CD4-positive, alpha-beta T cell treated with Interleukin-10 for 1 hour (primary cell): ENCODE measurements around the gene SMPDL3B.

Source experiments
- DNase-seq: peaks from one replicate; pipeline ENCODE4 v3.0.0-alpha.2; 2020

Gene SMPDL3B, protein sequence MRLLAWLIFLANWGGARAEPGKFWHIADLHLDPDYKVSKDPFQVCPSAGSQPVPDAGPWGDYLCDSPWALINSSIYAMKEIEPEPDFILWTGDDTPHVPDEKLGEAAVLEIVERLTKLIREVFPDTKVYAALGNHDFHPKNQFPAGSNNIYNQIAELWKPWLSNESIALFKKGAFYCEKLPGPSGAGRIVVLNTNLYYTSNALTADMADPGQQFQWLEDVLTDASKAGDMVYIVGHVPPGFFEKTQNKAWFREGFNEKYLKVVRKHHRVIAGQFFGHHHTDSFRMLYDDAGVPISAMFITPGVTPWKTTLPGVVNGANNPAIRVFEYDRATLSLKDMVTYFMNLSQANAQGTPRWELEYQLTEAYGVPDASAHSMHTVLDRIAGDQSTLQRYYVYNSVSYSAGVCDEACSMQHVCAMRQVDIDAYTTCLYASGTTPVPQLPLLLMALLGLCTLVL

DNA sequence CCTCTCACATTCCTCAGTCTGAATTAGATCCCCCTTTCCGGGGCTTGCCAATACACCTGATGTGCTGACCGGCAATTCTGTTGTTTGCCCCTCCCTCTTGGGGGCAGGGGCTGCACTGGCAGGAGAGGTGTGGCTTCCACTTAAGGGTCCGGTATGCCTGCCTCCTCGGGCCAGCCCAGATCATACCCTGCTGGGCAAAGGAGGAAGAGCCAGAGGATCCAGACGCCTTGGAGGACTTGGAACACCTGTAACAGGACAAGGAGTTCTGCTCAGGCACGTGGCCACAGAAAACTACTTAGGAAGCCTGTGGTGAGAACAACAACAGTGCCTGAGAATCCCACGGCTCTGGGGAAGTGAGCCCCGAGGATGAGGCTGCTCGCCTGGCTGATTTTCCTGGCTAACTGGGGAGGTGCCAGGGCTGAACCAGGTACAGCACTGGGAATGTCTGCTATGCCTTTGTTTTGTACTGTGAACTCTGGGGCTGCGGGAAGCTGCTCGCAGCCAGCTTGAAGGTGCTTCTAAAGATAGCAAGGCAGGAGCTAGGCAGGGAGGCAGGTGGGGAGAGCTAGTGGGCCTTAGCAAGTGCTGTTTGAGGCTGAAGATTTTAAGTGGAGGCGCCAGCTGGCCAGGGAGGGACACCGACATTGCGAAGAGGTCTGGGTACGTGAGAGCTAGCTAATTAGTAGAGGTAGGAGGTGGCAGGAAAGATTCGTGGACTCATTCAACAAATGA is at the start of gene SMPDL3B:
Gene SMPDL3B (plus strand): TSS at position 183 of the 732 bp plus-strand sequence. CDS start 184 bp downstream, at position 367.
- no peak for DNase-seq

DNA sequence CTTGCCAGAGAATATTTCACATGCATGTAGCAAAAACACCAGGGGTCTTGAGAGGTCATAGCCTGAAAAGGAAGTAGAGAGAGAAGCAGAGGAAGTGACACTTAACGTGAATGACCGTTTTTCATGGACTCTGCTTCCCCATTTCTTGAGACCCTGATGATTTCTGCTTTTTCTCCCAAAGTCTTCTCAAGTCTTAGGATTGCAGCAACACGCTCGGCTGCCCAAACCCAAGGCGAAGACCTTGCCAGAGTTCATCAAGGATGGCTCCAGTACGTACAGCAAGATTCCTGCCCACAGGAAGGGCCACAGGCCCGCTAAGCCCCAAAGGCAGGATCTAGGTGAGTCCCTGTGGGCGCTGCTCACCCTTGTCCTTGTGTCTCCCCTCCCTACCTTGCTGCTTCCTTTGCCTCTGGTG is 49.7 kb upstream of the SMPDL3B start:
- DNase-seq, result no peak

DNA sequence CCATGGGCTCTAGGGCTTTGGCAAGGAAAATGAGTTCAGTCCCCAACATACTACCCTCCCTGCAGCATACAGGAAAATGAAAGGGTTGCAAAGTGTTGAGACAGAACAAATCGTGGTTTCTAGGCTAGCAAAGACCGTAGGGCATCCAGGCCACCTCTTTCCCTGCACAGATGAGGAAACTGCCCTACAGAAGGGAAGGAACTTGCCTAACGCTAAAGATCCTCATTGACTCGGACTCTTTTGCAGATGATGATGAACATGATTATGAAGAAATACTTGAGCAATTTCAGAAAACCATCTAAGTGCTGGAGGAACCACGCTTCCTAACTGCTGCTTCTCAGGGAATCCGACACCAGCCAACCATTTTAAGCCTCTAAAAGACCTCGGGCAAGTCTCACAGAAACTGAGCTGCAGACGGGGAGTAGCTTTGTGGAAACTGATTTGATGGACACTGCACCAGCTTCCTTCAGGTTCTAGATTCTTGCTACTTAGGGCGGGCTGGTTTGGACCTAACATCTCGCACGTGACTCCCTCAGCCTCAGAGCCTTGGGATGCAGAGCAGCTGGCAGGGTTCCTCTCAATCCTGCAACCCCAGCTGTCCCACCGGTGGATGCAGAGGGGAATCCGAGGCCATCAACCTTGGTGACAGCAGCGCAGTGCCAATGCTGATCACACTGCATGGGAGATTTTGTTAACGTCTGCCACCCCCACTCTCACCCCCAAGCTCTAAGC is 49.0 kb upstream of the SMPDL3B start:
- DNase-seq, result no peak

DNA sequence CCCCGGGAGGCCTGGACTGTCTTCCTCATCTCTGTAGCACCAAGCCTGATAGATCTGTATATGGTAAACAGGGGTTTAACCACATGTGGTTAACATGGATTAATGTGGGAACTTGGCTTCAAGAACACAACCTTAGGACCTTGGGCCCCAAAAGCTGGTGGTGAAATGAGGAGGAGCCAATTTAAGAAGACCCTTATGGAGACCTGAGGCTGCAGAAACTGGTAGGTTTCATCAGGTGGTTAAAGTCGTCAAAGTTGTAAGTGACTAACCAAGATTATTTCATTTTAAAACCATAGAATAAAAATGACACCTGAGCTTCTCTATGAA is 48.5 kb upstream of the SMPDL3B start:
- DNase-seq, result no peak

DNA sequence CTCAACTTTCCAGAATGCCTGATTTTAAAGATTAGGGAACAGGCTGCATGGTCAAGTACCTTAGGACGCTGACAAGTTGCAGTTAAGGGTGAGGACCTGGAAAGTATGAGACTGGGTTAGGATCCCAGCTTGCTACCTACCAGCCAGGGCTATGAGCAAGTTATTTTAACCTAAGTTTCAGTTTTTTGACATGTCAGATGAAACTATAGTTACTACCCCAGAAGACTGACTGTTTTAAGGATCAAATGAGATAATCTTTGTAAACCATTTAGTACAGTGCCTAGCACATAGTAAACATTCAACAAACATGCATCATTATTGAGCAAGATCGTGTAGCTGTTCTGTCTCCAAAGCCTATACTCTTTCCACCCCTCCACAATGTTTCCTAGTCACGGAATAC is 48.1 kb upstream of the SMPDL3B start:
- DNase-seq, result no peak

DNA sequence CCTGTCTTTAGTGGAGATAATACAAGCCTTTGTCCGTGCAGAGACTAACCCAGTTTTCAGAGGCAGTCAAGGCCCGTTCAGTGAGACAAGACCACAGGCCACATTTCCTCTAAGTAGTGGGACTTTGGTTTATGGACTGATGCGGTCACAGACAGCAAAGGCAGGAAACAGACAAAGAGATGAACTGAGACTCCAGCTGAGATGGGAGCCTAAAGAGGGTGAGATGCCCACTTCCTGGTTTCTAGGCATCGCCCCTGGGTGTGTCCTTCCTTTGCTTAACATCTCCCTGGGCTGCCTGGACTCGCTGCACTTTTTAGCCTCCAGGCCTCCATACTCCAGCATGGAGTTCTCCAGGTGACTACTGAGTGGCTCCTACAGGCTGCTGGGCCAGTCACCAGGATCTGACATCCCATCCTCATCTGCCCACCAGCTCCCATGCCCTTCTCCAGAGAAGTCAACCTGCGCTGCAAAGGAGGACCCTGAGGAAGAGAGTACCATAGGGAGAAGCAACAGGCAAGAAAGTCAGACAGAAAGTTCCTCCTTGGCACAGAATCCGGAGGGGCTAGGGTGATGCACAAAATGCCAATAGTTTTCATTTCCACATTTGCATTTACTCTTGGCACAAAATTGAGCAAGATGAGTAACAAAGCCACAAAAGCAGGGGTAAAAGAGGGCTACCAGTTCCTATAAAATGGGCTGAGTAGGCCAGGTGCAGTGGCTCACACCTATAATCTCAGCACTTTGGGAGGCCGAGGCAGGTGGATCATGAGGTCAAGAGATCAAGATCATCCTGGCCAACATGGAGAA is 47.4 kb upstream of the SMPDL3B start:
- DNase-seq, result peak; percentile 72

DNA sequence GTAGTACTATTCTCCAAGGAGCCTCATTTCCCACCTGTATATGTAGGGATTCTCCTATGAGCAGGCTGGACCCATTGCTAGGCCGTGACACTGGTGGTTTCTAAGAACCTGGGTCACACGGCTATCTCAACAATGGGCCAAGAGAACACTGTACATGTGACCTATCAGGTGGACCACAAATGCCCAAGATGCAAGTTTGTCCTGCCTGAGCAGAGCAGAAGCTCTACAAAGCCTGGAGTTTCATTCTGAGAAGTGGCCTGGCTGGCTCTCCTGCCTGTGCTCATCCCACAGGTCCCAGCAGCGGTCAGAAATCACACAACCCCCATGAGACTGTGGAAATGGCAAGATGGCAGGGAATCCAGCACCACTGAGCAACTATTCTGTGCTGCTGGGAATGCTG is 45.3 kb upstream of the SMPDL3B start:
- no peak for DNase-seq

DNA sequence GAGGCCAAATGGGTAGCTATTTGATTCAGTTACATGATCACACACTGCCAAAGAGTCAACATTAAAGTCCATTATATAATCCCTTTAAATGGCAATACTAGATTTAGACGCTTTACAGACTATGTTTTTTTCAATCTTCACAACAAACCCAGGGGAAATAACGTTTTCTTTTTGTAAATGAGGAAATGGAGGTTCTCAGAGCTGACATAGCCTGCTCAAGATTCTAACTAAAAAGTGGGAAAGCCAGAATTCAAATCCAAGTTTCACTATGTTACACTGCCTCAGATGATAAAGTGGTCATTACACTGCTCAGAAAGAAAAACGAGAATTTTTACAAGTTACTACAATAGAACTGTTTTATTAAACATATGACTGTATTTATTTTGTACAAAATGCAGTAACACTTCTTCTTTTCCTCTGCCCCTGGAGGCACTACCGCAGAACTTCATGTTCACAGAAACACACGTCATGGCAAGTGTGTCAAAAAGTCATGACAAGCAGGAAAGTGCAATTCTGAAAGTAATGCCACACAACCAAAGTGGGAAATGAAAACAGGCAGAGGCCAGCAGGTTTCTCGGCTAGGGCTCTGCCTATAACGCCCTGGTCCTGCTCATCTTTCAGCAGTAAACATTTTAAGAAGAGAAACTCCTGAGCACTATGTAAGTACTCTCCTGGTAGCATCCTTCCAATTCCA is 43.5 kb upstream of the SMPDL3B start:
- peak; percentile 71 for DNase-seq

DNA sequence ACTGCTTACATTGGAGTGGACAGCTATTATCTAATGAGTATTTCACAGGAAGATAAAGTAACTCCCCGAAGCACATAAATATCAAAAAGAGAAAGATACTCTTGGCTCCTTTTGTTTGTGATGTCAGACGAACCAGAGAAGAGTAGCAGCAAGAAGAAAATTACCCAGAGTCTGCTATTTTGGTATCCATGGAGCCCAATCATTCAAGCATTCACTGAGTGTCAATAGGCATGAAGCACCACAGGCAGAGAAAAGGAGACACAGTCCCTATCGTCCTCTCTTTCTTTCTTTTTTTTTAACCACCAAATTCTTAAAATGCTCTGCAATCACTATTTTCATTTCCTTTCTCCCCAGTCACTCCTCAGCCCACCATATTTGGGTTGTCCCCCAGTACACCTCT is 40.3 kb upstream of the SMPDL3B start:
- DNase-seq, result no peak

DNA sequence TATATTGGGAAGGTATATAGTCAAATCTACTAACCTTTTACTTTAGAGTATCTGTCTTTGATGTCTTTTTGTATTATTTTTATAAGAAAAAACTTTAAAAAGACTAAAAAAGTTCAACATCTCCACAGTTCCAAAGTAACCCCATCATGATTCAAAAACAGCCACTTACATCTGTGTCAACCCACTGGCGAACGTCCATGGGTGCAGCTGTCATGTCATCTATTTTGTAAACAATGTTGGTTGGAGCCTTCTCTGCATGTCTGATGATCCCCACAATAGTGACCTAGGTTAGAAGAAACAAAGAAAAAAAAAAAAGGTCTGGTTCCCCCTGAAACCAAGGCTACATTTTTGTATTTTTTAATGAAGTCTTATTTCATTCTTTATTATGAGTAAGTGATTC is 28.0 kb upstream of the SMPDL3B start:
- DNase-seq, result no peak

DNA sequence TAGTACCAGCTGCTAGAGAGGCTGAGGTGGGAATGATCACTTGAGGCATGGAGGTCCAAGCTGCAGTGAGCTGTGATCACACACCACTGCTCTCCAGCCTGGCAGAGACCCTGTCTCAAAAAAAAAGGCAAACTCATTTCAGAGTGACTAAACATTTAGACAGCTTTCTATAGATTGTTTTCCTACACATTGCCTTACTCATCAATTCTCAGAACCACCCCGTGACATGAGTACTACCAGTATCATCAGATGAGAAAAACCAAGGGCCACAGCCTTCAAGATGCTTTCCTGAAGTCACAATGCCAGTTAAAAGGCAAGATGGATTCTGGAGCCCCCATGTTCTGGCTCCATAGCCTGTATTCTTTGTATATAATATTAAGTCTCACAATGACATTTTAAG is 22.4 kb upstream of the SMPDL3B start:
- DNase-seq, result no peak

DNA sequence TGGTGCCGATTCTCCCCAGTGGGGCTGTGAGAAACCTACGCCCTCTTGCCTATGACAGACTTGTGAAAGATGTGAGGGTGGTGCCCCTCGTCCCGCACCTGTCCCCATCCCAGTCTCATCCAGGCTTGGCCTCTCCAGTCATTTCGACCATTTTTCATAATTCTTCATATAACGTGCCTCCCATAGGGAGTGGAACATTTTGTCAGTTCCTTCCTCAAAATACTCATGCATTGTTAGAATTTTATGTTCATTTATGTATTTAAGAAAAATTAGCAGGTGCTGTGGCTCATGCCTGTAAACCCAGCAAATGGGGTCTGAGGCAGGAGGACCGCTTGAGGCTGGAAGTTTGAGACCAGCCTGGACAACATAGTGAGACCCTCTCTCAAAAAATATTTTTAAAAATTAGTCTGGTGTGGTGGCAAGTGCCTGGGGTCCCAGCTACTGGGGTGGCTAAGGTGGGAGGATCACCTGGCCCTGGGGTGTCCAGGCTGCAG is 19.7 kb upstream of the SMPDL3B start:
- no peak for DNase-seq

DNA sequence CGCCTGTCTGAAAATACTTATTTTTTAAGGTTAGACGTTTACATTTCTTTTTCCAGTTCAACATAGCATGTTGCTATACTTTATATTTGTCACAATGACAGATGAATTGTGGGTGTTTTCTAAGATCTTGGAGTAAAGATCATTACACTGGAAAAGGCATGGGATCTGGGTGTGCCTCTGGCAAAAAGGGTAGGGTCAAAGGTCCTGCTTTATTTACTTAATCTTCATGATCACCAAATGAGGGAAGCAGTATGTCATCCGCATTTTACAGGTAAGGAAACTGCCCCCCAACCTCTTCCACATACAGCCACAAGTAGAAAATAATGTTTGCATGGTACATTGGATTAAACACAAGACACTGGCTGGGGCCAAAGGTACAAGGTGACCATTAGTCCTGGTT is 12.5 kb upstream of the SMPDL3B start:
- DNase-seq, result no peak

DNA sequence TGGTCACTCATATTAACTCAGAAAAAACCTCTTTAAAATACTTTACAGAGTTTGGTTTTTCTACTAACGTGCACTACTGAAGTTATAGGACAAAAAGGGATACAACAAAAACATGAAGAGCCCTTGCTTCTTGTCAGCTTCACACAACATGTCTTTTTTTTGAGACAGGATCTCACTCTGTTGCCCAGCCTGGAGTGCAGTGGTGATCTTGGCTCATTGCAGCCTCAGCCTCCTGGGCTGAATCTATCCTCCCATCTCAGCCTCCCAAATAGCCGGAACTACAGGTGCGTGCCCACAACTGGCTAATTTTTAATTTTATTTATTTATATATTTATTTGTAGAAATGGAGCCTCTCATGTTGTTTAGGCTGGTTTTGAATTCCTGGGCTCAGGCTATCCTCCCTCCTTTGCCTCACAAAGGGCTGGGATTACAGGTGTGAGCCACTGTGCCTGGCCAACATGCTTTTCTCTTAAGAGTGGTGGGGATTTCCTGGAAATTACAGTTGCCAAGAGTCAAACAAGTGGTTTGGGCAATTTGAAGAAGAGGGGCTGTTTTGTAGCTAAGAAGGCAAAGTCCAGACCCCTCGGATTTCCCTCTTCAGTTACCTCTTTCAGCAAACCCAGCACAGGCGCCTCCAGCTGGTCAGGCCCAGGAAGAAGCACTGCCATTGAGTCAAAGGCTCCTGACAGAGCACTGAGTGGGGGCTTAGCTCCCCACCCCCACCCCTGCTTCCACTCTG is 6.4 kb upstream of the SMPDL3B start:
- DNase-seq, result no peak

DNA sequence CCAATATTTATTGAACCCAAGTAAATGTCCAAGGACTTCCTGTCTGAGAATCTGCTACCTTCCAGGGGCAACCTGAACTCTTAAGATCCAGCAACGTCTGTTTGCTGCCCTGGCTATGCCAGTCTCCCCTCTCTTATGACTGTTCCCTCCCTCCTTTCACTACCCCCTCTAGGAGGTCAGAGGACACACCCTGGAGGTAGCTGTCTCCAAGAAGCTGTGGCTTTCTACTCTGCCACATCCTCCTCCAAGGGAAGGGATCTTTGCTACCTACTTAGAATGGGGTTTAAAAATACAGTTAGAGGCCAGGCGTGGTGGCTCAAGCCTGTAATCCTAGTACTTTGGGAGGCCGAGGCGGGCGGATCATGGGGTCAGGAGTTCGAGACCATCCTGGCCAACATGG is 3.6 kb upstream of the SMPDL3B start:
- DNase-seq, result no peak

DNA sequence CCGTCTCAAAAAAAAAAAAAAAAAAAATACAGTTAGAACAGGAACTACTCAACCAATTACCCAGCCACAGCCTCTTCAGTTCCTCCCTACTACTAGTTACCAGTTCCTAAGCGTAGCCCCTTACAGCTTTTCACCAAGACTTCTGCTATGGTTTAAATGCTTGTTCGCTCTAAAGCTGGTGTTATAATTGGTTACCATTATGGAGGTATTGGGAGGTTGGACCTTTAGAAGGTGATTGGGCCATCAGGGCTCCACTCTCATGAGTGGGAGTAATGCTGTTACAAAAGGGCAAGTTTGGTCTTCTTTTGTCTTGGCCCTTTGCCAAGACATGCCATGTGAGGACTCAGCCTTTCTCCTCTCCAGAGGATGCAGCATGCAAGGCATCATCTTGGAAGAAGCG is 3.0 kb upstream of the SMPDL3B start:
- DNase-seq, result no peak

DNA sequence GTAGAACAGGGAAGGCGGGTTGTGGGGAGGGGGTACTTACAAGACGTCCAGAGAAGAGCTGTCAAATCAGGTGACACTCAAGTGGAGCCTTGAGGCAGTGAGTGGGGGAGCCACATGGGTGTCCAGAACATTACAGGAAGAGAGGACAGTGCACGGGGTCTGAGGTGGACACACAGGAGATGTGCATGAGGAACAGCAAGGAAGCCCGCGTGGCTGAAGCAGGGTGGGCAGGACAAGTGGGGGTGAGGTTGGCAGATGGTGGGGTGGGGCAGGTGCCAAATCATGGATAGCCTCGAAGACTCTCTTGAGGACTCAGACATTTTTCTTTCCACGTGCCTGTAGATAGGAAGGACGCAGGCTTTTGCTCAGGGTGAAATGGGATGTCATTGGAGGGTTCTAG is 921 bp downstream of the SMPDL3B start:
- no peak for DNase-seq

DNA sequence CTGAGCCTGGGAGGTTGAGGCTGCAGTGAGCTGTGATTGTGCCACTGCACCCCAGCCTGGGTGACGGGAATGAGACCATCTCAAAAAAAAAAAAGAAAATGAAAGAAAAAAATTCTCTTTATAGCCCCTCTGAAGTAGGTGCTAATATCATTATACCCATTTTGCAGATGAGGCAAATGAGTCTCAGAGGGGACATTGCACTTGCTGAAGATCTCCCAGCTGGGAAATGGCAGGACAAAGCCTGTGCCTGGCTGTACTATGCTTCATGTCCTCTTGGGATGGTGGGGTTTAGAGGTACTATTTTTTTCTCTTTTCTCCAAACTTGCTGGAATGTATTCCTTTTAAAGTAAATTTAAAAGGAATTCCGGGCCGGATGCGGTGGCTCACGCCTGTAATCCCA is 1.6 kb downstream of the SMPDL3B start:
- no peak for DNase-seq

DNA sequence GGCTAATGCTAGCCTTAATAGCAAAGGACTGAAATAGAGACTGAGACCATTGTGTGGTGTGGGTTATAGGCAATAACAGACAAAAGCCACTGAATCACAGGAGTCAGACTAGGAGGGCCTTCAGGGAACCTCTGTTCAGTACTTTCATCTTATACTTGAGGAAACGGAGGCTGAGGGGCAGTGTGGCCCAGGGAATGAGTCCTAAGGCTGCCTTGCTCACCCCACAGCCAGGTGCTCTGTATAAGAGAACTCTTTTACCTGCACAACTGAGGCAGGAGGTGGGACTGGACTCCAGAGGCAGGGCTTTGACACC is 2.7 kb downstream of the SMPDL3B start:
- no peak for DNase-seq

DNA sequence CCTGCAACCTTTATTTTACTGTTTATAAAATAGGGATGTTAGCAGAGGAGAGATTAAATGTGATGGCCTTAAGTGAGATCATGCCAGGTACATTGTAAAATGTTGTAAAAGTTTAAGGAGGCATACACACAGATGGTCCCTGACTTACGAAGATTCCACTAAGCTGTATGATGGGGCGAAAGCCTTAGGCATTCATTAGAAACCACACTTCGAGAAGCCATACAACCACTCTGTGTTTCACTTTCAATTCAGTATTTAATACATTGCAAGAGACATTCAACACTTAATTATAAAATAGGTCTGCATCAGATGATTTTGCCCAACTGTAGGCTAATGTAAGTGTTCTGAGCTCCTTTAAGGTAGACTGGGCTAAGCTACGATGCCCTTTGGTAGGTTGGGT is 3.7 kb downstream of the SMPDL3B start:
- no peak for DNase-seq

DNA sequence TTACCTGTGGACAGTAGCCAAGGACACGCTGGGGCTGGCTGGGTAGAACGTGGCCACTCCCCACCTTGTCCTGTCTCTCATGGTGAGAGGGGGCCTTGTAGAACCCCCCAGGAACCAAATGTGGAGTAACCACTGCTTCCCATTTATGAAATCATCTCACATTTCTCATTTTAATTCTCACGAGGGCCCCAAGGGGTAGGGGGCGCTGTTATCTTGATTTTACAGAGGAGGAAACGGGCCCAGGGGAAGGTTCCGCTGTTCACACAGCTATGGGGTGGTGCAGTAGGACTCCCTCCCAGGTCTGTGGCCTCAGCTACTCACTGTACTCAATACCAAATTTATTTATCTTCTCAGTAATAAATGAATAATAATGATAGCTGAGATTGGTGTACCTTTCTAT is 5.5 kb downstream of the SMPDL3B start:
- DNase-seq, result peak; percentile 83
